Hepatocyte (in vitro differentiated cells): ENCODE measurements around the gene LRBA.

ENCODE experiments used
- EZH2phosphoT487 ChIP-seq: fragments of 200-600 bp; sonication (generic); IDR thresholded peaks from one replicate; pipeline ENCODE4 v1.6.1; 2018; ENCODE audit warnings: antibody characterized with exemption, mild to moderate bottlenecking, low read depth, moderate library complexity; ENCODE audit not compliant: unreplicated experiment, severe bottlenecking
- TF ChIP-seq, protein P1 (sequence below): fragments of 200-600 bp; sonication (generic); IDR thresholded peaks from 2 replicates; pipeline ENCODE4 v1.5.1; 2016; ENCODE audit warnings: antibody characterized with exemption, mild to moderate bottlenecking; ENCODE audit not compliant: poor library complexity

DNA sequence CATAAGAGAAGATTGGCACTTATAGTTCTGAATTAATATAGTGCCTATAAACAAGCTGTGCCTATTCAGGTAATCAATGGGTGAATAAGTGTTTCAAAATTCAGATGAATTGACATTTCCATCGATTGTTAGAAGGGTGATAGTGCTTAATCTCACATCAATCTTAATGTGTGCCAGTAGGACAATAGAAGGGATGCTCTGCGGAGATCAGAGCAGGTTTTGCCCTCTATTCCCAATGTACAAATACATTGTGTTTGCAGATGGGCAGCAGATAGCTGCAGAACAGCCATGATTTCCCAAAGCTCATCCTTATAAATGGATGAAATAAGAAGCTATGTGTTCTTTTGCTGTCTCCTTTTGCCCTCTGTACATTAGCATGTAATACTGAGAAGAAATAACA is 425.9 kb downstream of the LRBA start:
- TF ChIP-seq, protein P1, sequence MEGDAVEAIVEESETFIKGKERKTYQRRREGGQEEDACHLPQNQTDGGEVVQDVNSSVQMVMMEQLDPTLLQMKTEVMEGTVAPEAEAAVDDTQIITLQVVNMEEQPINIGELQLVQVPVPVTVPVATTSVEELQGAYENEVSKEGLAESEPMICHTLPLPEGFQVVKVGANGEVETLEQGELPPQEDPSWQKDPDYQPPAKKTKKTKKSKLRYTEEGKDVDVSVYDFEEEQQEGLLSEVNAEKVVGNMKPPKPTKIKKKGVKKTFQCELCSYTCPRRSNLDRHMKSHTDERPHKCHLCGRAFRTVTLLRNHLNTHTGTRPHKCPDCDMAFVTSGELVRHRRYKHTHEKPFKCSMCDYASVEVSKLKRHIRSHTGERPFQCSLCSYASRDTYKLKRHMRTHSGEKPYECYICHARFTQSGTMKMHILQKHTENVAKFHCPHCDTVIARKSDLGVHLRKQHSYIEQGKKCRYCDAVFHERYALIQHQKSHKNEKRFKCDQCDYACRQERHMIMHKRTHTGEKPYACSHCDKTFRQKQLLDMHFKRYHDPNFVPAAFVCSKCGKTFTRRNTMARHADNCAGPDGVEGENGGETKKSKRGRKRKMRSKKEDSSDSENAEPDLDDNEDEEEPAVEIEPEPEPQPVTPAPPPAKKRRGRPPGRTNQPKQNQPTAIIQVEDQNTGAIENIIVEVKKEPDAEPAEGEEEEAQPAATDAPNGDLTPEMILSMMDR = no peak
- no peak for TF ChIP-seq EZH2phosphoT487
